ENCODE results near the gene HCN2. TPM values are rescaled to one million over a fixed set of nuclear protein-coding genes. Genes with fewer than 3 reads are reported as not detected.

Gene HCN2
- total RNA-seq, 1 experiment from 2014 or later, result 1.5 TPM

GRCh38 chr19:593055-593454 is 3.4 kb downstream of the HCN2 start:
- Histone ChIP-seq H3K4me3 (no peak overlapping the region), H3K4me2 (no peak overlapping the region), H3K9me2 (ENCODE audit: insufficient read depth) (no peaks in the 10 kb centered on the region), H2AFZ (no peak overlapping the region), H3K9me3 (ENCODE audit: insufficient read depth, low read depth) (no peaks in the 10 kb centered on the region), H3K36me3 (ENCODE audit: low read depth) (no peaks in the 10 kb centered on the region), H4K20me1 (ENCODE audit: insufficient read depth) (peaks cover 6% of the 10 kb centered on the region), H3K27me3 (ENCODE audit: insufficient read depth, low read depth) (peaks cover 33% of the 10 kb centered on the region), H3K27ac (no peak overlapping the region), H3K4me1 (replicated peaks; ENCODE audit: insufficient read depth) (peaks cover 12% of the 10 kb centered on the region; the same call in 1 of the 2 replicates), H3F3A (ENCODE audit: insufficient read depth, low read depth) (peaks cover 9% of the 10 kb centered on the region; the same call in 1 of the 2 replicates), H3K79me2 (ENCODE audit: low read depth) (no peaks in the 10 kb centered on the region)
- intact Hi-C loops (cut with micrococcal nuclease; ENCODE audit: unreplicated experiment), result no loop called here
- TF ChIP-seq CTCF (conservative IDR thresholded peaks at IDR 0.05) (no peak), EZH2 (IDR thresholded peaks at IDR 0.05; ENCODE audit: low read depth) (no peak)
- no TSS peak for BruUV-seq (replicated peaks)
- ChIA-PET CTCF (no interaction called here), POLR2A (ENCODE audit: unreplicated experiment) (no interaction called here)
- DNase-seq, result no peak

DNA sequence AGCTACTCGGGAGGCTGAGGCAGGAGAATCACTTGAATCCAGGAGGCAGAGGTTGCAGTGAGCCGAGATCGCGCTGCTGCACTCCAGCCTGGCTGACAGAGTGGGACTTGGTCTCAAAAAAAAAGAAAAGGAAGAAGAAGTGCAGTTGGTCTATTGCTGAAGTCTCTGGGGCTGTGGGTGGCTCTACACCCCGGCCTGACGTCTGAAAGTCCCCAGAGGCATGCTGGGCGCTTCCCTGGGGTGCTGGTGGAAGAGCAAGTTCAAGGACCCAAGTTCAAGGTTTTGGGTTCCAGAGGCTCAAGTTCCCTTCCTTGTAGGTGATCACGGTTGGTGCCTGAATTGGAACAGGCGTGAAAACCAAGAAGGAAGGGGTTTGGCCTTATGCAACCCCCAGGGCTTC is 3.8 kb downstream of the HCN2 start:
- POLR2A ChIA-PET (ENCODE audit: unreplicated experiment), result no interaction called here
- Histone ChIP-seq H3K27me3 (ENCODE audit: insufficient read depth, low read depth) (peaks cover 31% of the 10 kb centered on the region), H4K20me1 (ENCODE audit: insufficient read depth) (peaks cover 6% of the 10 kb centered on the region), H3K27ac (no peak overlapping the region), H3K4me2 (no peak overlapping the region), H3K9me2 (ENCODE audit: insufficient read depth) (no peaks in the 10 kb centered on the region), H3K9me3 (ENCODE audit: insufficient read depth, low read depth) (no peaks in the 10 kb centered on the region), H3K79me2 (ENCODE audit: low read depth) (no peaks in the 10 kb centered on the region), H3K36me3 (ENCODE audit: low read depth) (no peaks in the 10 kb centered on the region), H3K4me3 (no peak overlapping the region), H3K4me1 (replicated peaks; ENCODE audit: insufficient read depth) (peaks cover 8% of the 10 kb centered on the region; the same call in 1 of the 2 replicates), H2AFZ (no peak overlapping the region), H3F3A (ENCODE audit: insufficient read depth, low read depth) (peaks cover 9% of the 10 kb centered on the region; the same call in 1 of the 2 replicates)
- TF ChIP-seq CTCF (conservative IDR thresholded peaks at IDR 0.05), result no peak
- TF ChIP-seq EZH2 (IDR thresholded peaks at IDR 0.05; ENCODE audit: low read depth), result no peak
- no TSS peak for BruUV-seq (replicated peaks)
- DNase-seq, result no peak
- intact Hi-C loops (cut with micrococcal nuclease; ENCODE audit: unreplicated experiment), result no loop called here
- CTCF ChIA-PET, result no interaction called here

GRCh38 chr19:594265-594870 is 4.7 kb downstream of the HCN2 start:
- no peak overlapping the region for H3K4me2 ChIP-seq
- H3K36me3 ChIP-seq (ENCODE audit: low read depth), result no peaks in the 10 kb centered on the region
- POLR2A ChIA-PET (ENCODE audit: unreplicated experiment), result no interaction called here
- H3K27me3 ChIP-seq (ENCODE audit: insufficient read depth, low read depth), result peaks cover 22% of the 10 kb centered on the region
- peaks cover 6% of the 10 kb centered on the region; the same call in 1 of the 2 replicates for H4K20me1 ChIP-seq (ENCODE audit: insufficient read depth)
- CTCF ChIA-PET, result no interaction called here
- DNase-seq, result no peak
- H3K4me3 ChIP-seq, result no peak overlapping the region
- no peaks in the 10 kb centered on the region for H3K9me3 ChIP-seq (ENCODE audit: insufficient read depth, low read depth)
- intact Hi-C loops (cut with micrococcal nuclease; ENCODE audit: unreplicated experiment), result no loop called here
- no peaks in the 10 kb centered on the region for H3K79me2 ChIP-seq (ENCODE audit: low read depth)
- 0 out of 2 replicates have a peak, but pooled peaks cover under 1% of the 10 kb centered on the region for H3K4me1 ChIP-seq (replicated peaks; ENCODE audit: insufficient read depth)
- BruUV-seq (replicated peaks), result no TSS peak
- TF ChIP-seq CTCF (conservative IDR thresholded peaks at IDR 0.05), result no peak
- TF ChIP-seq EZH2 (IDR thresholded peaks at IDR 0.05; ENCODE audit: low read depth), result no peak
- H2AFZ ChIP-seq, result no peak overlapping the region
- no peaks in the 10 kb centered on the region for H3K9me2 ChIP-seq (ENCODE audit: insufficient read depth)
- H3F3A ChIP-seq (ENCODE audit: insufficient read depth, low read depth), result no peaks in the 10 kb centered on the region; the same call in 1 of the 2 replicates
- H3K27ac ChIP-seq, result no peak overlapping the region

Measured in PC-9 (cell line).